Frontal cortex (tissue), 4 donors: ENCODE results near the gene REG3A. TPM values are rescaled to one million over a fixed set of nuclear protein-coding genes. Genes with fewer than 3 reads are reported as not detected.

Experiments used
- DNase-seq, 2 donors: peaks; one replicate each; pipeline ENCODE4 v3.0.0; 2012; ENCODE audit warnings: low spot score in 2 of 2
- FAIRE-seq: peaks from 2 replicates; lab custom pipeline; 2012; peaks lifted over from hg19 to GRCh38; lab: Jason Lieb, UNC
- total RNA-seq: library from RNA; depleted of rRNA; stranded (reverse); fragments of >200 nt; gene quantifications from one replicate; pipeline ENCODE4 v1.2.3, GENCODE V29; 2014
- donor health status: control.
- donor health status: control.
- donor health status: control.

Gene REG3A
- total RNA-seq = not detected

DNA sequence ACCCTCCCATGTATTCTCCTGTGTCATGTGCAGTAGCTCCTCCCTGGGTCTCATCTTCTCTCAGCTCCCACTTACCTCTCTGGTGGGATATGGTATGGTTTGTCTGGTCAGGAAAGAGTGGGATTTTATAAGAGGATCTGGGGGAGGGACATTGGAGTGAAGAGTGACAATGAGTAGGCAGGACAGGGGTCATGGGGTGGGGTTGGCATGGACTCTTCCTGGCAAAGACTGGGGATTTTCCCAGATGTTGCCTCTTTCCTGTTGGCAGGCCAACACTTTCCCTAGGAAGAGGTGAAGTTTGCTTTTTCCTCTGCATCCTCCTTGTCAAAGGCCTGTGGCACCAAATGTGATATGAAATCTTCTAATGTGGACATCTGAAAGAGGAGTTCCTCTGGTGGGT lies at the start of gene REG3A:
Gene REG3A, minus strand, starts transcription at position 101 of the 400 bp plus-strand sequence. CDS start 348 bp downstream, outside the sequence.
- no peak for DNase-seq
- FAIRE-seq = no peak

DNA sequence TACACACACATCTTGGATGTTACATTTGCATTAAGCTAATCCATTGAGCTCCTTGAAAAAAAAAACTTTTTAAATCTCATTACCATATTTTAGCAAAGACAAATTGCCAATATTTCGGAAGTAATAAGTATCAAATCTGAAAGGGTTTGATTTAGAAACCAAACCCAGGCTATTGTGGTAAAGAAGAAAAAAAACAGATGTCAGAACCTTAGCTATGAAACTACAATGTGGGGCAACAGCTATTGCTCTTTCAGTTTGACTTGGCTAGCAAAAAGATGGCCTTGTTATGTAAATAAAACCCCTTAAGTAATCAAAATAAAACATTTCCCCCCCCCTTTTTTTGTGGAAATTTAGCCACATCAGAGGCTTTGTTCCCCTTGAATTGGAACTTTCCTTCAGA lies 41.2 kb upstream of the REG3A start:
- FAIRE-seq = no peak
- DNase-seq = no peak

- no peak for DNase-seq
These were observed 32.3 kb upstream of the REG3A start for GRCh38 chr2:79191816-79192215.

DNA sequence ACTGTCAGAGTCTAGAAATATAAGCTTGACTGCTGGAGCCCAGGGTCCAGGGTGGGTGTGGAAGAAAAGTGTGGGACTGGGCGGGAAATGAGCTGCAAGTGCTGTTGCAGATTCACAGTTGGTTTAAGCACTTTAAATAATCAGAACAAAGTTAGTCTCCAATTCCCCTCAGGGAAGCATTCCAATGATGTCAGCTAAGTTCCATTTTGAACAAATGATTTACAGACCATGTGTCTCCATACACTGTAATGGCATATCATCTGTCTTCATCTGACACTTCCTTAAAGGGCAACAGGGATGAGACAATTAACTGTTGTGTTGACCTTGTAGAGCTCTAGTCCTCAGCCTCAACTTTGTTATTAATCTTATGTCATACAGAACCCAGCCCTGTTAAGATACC lies 31.5 kb upstream of the REG3A start:
- DNase-seq = no peak
- FAIRE-seq = no peak

More at GRCh38 chr2:79191816-79192215, 32.3 kb upstream of the REG3A start:
- FAIRE-seq = no peak

- no peak for FAIRE-seq
- DNase-seq = no peak
These were observed 29.9 kb upstream of the REG3A start for GRCh38 chr2:79189465-79189864.

GRCh38 chr2:79181617-79182016 lies 22.1 kb upstream of the REG3A start:
- no peak for DNase-seq
- FAIRE-seq = no peak

DNA sequence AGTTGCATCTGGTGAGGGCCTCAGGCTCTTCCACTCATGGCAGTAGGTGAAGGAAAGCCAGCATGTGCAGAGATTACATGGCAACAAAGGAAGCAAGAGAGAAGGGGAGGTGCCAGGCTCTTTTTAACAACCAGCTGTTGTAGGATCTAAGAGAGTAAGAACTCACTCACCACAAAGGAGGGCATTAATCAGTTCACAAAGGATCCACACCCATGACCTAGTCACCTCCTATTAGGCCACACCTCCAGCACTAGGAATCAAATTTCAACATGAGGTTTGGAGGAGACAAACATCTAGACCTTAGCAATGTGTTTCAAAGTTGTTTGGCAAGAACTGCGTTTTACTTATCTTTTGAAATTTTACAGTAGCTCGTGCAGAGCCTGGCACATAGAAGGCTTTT lies 20.5 kb upstream of the REG3A start:
- DNase-seq (no peak), FAIRE-seq (no peak)

DNA sequence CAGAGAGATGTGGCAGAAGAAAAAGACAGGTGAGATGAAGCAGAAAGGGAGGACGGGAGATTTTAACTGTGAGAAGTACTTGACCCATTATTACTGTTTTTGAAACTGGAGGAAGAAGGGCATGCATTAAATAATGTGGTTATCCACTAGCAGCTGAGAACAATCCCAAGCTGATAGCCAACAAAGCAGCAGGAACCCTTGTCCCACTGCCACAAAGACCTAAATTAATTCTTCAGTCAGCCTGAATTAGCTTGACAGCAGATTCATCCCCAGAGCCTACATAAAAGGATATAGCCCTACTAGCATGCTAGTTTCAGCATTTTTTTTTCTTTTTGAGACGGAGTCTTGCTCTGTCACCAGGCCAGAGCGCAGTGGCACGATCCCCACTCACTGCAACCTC lies 19.5 kb upstream of the REG3A start:
- DNase-seq (no peak), FAIRE-seq (no peak)

- no peak for FAIRE-seq
- DNase-seq = no peak
These were observed 18.6 kb upstream of the REG3A start for GRCh38 chr2:79178076-79178674.

DNA sequence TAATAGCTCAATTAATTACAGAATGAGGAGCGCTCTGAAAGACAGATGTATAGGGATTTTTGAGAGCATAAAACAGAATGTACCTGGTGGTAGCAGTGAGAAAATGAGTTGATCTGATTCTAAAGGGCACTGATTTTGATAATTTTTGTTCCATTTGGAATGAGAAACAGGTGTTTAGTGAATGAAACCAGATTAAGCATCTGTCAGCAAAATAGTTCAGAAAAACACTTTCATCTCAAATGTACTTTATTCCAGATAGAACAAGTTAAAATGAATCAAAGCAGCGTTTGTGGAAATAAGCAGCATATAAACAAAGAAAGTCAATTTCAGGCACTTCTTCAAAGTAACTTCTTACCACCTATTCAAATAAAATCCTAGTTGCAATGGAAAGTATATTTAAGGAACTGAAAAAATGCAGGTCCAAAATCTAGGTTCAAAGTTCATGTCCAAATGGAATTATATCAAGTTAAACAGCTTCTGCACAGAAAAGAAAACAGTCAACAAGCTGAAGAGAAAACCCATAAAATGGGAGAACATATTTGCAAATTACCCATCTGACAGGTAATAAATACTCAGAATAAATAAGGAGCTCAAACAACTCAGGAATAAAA lies 11.9 kb upstream of the REG3A start:
- no peak for FAIRE-seq
- no peak for DNase-seq

- no peak for DNase-seq
- peak; percentile 93 for FAIRE-seq
These were observed 3.2 kb upstream of the REG3A start for GRCh38 chr2:79162801-79163200.

DNA sequence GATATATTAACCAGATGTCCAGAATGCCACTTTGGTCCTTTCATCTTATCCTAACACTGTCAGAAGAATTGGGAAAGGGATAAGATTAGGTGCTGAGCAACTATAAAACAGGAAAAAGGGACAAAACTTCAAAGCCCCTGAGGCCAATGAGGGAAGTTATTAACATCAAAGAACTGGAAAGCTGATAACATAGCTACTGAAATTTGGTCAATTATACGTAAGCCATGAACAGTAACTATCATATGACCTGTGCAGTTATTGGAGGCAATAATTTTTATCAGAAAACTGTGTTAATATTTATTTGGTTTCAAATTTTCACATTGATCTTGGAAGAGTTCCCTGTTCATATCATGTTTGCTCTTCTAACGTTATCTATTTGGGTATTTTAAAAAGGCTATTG lies 2.6 kb upstream of the REG3A start:
- FAIRE-seq (no peak), DNase-seq (no peak)

DNA sequence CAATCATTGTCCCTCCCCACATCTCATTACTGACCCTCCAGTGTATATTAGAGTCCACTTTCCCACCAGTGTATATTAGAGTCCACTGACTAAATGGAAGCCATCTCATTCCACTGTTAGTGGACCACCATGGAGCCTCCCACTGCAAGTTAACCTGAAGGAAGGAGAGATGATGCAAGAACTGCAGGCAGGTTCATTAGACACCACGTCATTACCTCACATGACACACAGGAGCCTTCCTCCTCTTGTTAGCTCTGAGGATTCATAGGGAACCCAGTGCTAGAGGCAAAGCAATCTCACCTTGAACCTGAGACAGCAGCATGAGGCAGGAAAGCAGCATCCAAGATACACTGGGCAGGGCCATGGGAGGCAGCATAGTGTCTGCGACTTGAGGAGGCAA lies 523 bp downstream of the REG3A start:
- DNase-seq = no peak
- no peak for FAIRE-seq

DNA sequence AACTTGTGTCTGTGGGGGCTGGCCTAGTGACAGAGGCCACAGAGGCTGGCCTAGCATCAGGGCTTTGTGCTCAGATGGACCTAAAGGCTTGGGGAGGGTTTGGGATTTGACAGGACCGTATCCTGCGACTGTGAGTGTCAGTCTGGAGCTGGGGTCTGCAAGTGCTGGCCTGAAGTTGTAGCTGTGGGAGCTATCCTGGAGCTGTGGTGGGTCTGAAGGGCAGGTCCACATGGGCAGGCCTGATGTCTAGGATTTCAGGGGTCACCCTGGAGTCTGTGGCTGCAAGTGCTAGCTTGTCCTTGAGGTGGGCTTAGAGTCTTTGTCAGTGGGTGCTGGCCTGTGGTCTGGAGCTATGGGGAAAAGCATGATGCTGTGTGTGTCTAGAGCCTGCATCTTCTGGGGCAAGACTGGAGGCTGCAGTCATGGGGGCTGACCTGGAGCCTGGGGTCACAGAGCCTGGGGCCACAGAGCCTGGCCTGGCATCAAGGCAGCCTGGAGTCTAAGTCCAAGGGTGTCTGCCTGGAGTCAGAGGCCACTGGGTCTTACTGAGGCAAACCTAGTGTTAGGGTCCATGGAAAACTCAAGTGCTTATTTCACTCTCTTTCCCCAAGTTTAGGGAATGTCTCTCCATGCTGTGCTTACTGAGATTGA lies 3.6 kb downstream of the REG3A start:
- DNase-seq = no peak
- FAIRE-seq = no peak

DNA sequence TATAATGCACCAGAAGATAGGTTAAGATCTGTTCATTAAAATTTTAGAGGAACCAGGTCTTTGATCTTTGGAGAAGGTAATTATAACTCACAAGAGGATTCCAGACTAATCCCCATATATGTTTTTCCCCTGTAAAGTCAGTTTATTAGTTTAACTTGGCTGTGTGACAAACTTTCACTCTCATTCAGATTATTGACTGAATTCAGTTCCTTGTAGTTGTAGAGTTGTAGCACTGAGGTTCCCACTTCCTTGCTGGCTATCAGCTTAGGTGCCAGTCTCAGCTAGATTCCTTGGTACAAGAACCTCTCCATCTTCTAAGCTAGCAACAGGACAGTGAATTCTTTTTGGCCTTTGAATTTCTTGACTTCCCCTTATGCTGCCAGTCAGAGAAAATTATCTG lies 20.1 kb downstream of the REG3A start:
- FAIRE-seq = no peak

DNA sequence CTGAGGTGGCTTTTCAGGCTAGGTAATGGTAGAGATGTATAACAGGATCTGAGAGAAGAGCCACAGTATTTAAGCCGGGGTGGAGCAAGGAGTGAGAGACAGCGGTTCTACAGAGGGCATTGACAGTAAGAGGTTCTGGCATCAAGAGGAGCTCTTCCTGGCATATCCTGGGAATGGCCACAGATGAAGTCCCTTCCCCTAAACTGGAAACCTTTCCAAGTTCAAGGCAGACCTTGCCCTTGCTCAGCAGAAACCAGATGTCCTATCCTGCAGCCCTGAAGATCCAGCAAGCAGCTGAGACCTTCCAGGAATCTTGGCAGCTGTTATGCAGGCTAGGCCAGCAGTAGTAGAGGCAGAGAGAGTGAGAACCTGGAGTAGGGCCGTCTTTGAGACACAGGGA lies 21.2 kb downstream of the REG3A start:
- DNase-seq (no peak), FAIRE-seq (no peak)

More for the DNA sequence above, 20.1 kb downstream of the REG3A start:
- DNase-seq = no peak

GRCh38 chr2:79131687-79132086 lies 27.9 kb downstream of the REG3A start:
- no peak for FAIRE-seq
- DNase-seq = no peak

DNA sequence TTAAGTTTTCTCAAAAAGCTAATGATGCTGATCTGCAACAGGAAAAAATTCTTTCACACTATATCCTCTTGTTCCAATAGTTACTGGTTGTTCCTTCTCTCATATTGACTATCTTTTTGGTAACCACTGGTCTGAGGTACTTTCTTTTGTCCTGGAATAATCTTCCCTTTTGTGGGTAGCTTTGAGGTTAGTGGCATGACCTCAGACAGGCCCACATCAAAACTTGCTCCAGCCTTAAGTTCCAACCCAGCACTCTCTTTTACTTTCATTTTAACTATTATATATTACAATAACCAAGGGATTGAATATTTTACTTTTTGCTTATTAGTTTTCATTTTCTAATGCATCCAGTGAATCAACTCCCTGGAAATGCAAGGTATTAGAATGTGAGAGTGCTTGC lies 29.7 kb downstream of the REG3A start:
- DNase-seq (no peak), FAIRE-seq (no peak)

DNA sequence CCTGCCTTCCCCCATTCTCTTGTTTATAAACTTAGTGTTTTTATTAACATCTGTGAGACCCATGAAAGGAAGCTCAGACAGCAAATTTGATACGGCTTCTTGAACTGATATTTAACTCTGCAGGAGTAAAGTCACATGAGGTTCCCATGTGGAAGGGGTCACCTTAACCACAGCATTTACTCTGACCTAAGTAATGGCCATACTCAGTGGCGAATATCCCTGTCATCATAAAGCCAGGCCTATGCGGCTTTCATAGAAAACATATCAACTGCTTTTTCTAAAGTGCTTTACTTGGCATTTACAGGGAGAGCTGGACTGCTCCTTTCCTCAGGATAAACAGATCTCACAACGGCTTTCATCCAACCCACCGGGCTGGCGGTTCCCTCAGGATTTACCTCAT lies 30.3 kb downstream of the REG3A start:
- no peak for DNase-seq
- no peak for FAIRE-seq

GRCh38 chr2:79128406-79128805 lies 31.1 kb downstream of the REG3A start:
- FAIRE-seq (no peak), DNase-seq (no peak)

DNA sequence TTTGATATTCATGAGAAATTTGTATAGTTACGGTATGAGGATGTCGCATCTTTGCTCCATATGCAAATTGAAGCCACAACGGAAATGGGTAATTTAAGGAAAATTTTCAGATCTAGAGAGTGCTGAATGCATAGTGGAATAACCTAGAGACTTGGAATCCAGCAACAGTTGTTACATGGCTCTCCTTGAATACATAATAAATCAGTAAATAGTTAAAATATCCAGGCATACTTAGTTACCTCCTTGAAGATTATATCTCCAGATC lies 33.9 kb downstream of the REG3A start:
- DNase-seq (no peak), FAIRE-seq (no peak)
